Tibial nerve (tissue), 4 donors: ENCODE data around the gene ZNF735. TPM values are rescaled to one million over a fixed set of nuclear protein-coding genes. Genes with fewer than 3 reads are reported as not detected.

ENCODE experiments used
- total RNA-seq, 4 donors: library from RNA; depleted of rRNA; stranded (reverse); fragments of >200 nt; gene quantifications; one replicate each; pipeline ENCODE4 v1.1.0, GENCODE V29; 2016

ZNF735 gene
- total RNA-seq, 4 donors from 2014 or later = not detected

Other genes with a start within 250 kb of the ZNF735 start
- not detected for gene ZNF722, start 208.4 kb upstream of the ZNF735 start, total RNA-seq
- 10 to 100 TPM in 1 of 4 donors, 1 to 10 TPM in 3; 3.9 to 14.9 (median 5.3) TPM for gene ZNF727, start 161.8 kb upstream of the ZNF735 start, total RNA-seq
- gene ZNF679, start 21.3 kb downstream of the ZNF735 start, total RNA-seq = not detected
- 10 to 100 TPM in 3 of 4 donors, 1 to 10 TPM in 1; 7.6 to 22.8 (median 16.5) TPM for gene ZNF736, start 106.8 kb downstream of the ZNF735 start, total RNA-seq